Suprapubic skin (tissue), 4 donors: ENCODE results near the gene USP5. TPM values are rescaled to one million over a fixed set of nuclear protein-coding genes. Genes with fewer than 3 reads are reported as not detected.
"Not testable (repeated sequence)": the region's sequence is repeated elsewhere in the genome, so short reads cannot be mapped to it uniquely, and the experiment has no call there.

ENCODE experiments used
- DNase-seq, 2 donors: peaks; one replicate each; pipeline ENCODE4 v3.0.0-alpha.2; 2019; ENCODE audit warnings: low spot score in 2 of 2
- H3K27ac ChIP-seq: fragments of 200-600 bp; sonication (generic); one replicate; pipeline ENCODE4 v1.5.1; 2019
- H3K27me3 ChIP-seq: fragments of 200-600 bp; sonication (generic); one replicate; pipeline ENCODE4 v1.5.1; 2019
- H3K36me3 ChIP-seq: fragments of 200-600 bp; sonication (generic); one replicate; pipeline ENCODE4 v1.5.1; 2019
- H3K4me1 ChIP-seq: fragments of 200-600 bp; sonication (generic); one replicate; pipeline ENCODE4 v1.5.1; 2019
- H3K4me3 ChIP-seq: fragments of 200-600 bp; sonication (generic); one replicate; pipeline ENCODE4 v1.5.1; 2019; ENCODE audit warnings: mild to moderate bottlenecking
- H3K9me3 ChIP-seq: fragments of 200-600 bp; sonication (generic); one replicate; pipeline ENCODE4 v1.5.1; 2019
- EP300 ChIP-seq: sonication (generic); formaldehyde crosslinking; IDR thresholded peaks from one replicate; pipeline ENCODE4 v1.6.1; 2017; ENCODE audit warnings: antibody characterized with exemption
- POLR2A ChIP-seq, 2 donors: fragments of 450-650 bp; IDR thresholded peaks; one replicate each; pipeline ENCODE4 v1.6.1; 2017; ENCODE audit warnings: antibody characterized with exemption in 2 of 2, mild to moderate bottlenecking in 2 of 2, moderate library complexity in 2 of 2
- POLR2AphosphoS5 ChIP-seq, 3 donors: sonication (generic); formaldehyde crosslinking; IDR thresholded peaks; one replicate each; pipeline ENCODE4 v1.6.1; 2017; ENCODE audit warnings: antibody characterized with exemption in 3 of 3
- WGBS: methylation state at CpG from one replicate; pipeline ENCODE4 v1.1.5; 2018; 5-methylcytosine and 5-hydroxymethylcytosine counted together
- total RNA-seq, 4 donors: library from RNA; depleted of rRNA; stranded (reverse); fragments of >200 nt; gene quantifications; one replicate each; pipeline ENCODE4 v1.1.0, GENCODE V29; 2016
- TF ChIP-seq, protein P1 (sequence below), 2 donors: fragments of 200-600 bp in 1 of 2; fragments of 450-650 bp in 1 of 2; sonication (generic) in 1 of 2; IDR thresholded peaks; one replicate each; pipeline ENCODE4 v1.5.1; 2016 to 2019; ENCODE audit warnings: antibody characterized with exemption in 2 of 2, mild to moderate bottlenecking in 1 of 2, moderate library complexity in 1 of 2

The USP5 gene
- total RNA-seq, 4 donors from 2014 or later: 54.7 to 71.8 (median 68.9) TPM

GRCh38 chr12:6888360-6888759 lies 36.4 kb downstream of the USP5 start:
- H3K36me3 ChIP-seq: peaks cover 12% of the 10 kb centered on the region
- 88% methylated on average over 2 of the region's 2 CpGs for WGBS
- H3K4me3 ChIP-seq: no peak overlapping the region
- TF ChIP-seq POLR2A (IDR thresholded peaks at IDR 0.05): no peak
- TF ChIP-seq EP300: no peak
- DNase-seq: no peak
- peaks cover 13% of the 10 kb centered on the region for H3K4me1 ChIP-seq
- H3K9me3 ChIP-seq: no peaks in the 10 kb centered on the region
- no peaks in the 10 kb centered on the region for H3K27me3 ChIP-seq
- no peak overlapping the region for H3K27ac ChIP-seq

- not testable (repeated sequence) for DNase-seq, H3K4me3 ChIP-seq, H3K27ac ChIP-seq, H3K36me3 ChIP-seq, H3K27me3 ChIP-seq, H3K9me3 ChIP-seq
- 78% methylated on average over 7 of the region's 7 CpGs for WGBS
- peaks cover 13% of the 10 kb centered on the region for H3K4me1 ChIP-seq
These were observed 36.8 kb downstream of the USP5 start for GRCh38 chr12:6888794-6889193.

GRCh38 chr12:6889775-6890573 lies 38.0 kb downstream of the USP5 start:
- H3K36me3 ChIP-seq, DNase-seq, H3K9me3 ChIP-seq, H3K27me3 ChIP-seq: not testable (repeated sequence)
- H3K4me1 ChIP-seq: peaks cover 13% of the 10 kb centered on the region
- peak overlapping the region; percentile 83 for H3K27ac ChIP-seq
- H3K4me3 ChIP-seq: peak overlapping the region; percentile 55
- 93% methylated on average over 21 of the region's 21 CpGs for WGBS

DNA sequence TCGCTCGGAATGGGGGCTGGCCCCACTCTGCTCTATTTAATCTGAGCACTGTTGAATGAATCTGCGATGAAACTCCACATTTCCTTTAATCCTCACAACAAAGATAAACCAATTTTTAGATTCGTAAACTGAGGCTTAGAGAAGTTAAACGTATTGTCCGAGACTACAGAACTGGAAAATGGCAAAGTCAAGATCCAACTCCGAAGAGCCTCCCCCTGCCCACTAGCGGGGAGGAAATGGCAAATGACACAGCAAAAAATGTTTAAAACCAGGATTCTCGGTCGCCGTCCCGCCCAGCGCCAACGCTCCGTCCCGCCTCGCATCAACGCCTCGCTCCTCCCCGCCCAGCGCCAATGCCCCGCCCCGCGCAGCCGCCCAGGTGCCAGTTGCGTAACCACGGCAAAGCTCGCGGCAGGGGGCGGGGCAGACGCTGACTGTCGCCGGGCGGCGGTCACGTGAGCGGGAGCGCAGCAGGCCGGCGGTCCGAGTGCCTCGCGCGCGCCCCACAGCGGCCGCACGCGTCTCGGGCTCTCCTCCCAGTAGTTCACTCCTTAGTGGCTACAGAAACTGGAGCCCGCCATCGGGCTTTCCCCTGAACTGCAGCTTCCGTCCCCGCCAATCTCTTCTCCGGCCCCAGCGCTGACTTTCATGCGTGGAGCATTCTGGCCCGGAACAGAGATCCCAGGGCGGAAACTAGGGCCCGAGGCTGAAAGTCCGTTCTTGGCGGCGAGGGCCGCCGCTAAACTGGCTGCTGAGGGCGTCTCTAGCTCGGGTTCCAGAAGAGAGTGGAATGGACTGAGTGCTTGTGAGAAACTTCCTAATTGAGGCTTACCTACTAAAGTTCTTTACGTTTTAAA lies 39.1 kb downstream of the USP5 start:
- Histone ChIP-seq H3K27me3 (no peaks in the 10 kb centered on the region), H3K36me3 (no peaks in the 10 kb centered on the region), H3K27ac (peak overlapping the region; percentile 83), H3K4me3 (peak overlapping the region; percentile 55), H3K9me3 (no peaks in the 10 kb centered on the region), H3K4me1 (peaks cover 13% of the 10 kb centered on the region)
- peak; percentile 98 to 99 for DNase-seq
- TF ChIP-seq EP300: no peak
- TF ChIP-seq, protein P1, sequence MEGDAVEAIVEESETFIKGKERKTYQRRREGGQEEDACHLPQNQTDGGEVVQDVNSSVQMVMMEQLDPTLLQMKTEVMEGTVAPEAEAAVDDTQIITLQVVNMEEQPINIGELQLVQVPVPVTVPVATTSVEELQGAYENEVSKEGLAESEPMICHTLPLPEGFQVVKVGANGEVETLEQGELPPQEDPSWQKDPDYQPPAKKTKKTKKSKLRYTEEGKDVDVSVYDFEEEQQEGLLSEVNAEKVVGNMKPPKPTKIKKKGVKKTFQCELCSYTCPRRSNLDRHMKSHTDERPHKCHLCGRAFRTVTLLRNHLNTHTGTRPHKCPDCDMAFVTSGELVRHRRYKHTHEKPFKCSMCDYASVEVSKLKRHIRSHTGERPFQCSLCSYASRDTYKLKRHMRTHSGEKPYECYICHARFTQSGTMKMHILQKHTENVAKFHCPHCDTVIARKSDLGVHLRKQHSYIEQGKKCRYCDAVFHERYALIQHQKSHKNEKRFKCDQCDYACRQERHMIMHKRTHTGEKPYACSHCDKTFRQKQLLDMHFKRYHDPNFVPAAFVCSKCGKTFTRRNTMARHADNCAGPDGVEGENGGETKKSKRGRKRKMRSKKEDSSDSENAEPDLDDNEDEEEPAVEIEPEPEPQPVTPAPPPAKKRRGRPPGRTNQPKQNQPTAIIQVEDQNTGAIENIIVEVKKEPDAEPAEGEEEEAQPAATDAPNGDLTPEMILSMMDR (IDR thresholded peaks at IDR 0.05): peak; percentile 81 to 98
- peak in 1 of 3 donors; percentile 48 for TF ChIP-seq POLR2AphosphoS5 (IDR thresholded peaks at IDR 0.05)
- TF ChIP-seq POLR2A (IDR thresholded peaks at IDR 0.05): peak in 1 of 2 donors; percentile 21
- under 1% methylated on average over 56 of the region's 68 CpGs for WGBS

DNA sequence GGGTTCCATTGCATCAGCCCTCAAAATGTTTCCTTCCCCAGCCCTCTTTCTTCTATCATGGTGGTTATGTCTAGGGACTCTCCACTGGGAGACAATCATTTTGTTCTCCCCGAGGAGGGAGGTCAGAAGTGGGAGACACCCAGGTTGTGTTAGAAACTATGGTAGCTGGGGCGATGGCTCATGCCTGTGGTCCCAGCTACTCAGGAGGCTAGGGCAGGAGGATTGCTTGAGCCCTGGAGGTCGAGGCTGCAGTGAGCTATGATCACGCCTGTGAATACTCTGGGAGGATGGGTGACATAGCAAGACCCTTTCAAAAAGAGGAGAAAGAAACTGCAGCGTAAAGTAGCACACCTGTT lies 39.7 kb downstream of the USP5 start:
- H3K9me3 ChIP-seq: no peaks in the 10 kb centered on the region
- no peak for TF ChIP-seq POLR2AphosphoS5 (IDR thresholded peaks at IDR 0.05)
- TF ChIP-seq POLR2A (IDR thresholded peaks at IDR 0.05): no peak
- no peak for TF ChIP-seq EP300
- TF ChIP-seq, protein P1 (IDR thresholded peaks at IDR 0.05): no peak
- H3K27me3 ChIP-seq: no peaks in the 10 kb centered on the region
- H3K4me1 ChIP-seq: peaks cover 13% of the 10 kb centered on the region
- H3K27ac ChIP-seq: peak overlapping the region; percentile 83
- DNase-seq: no peak
- WGBS: 72% methylated on average over 5 of the region's 5 CpGs
- H3K36me3 ChIP-seq: no peaks in the 10 kb centered on the region
- peak overlapping the region; percentile 55 for H3K4me3 ChIP-seq

DNA sequence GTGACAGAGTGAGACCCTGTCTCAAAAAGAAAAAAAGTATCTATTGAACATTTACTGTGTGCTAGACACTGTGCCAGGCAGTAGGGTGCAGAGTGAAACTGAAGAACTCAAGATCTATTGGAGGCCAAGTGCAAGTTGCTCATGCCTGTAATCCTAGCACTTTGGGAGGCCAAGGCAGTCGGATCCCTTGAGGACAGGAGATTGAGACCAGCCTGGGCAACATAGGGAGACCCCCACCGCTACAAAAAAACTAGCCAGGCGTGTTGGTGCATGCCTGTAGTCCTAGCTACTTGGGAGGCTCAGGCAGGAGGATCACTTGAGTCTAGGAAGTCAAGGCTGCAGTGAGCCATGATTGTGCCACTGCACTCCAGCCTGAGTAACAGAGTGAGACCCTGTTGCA lies 40.7 kb downstream of the USP5 start:
- H3K27ac ChIP-seq, H3K4me3 ChIP-seq, DNase-seq, H3K9me3 ChIP-seq, H3K36me3 ChIP-seq, H3K27me3 ChIP-seq: not testable (repeated sequence)
- H3K4me1 ChIP-seq: peaks cover 13% of the 10 kb centered on the region
- 82% methylated on average over 3 of the region's 3 CpGs for WGBS

- WGBS: 92% methylated on average over 3 of the region's 3 CpGs
- no peak for TF ChIP-seq EP300
- TF ChIP-seq POLR2AphosphoS5 (IDR thresholded peaks at IDR 0.05): no peak
- TF ChIP-seq, protein P1 (IDR thresholded peaks at IDR 0.05): no peak
- no peak for TF ChIP-seq POLR2A (IDR thresholded peaks at IDR 0.05)
These were observed 42.4 kb downstream of the USP5 start for GRCh38 chr12:6894321-6894720.

More at GRCh38 chr12:6894321-6894720, 42.4 kb downstream of the USP5 start:
- Histone ChIP-seq H3K27ac (no peak overlapping the region), H3K36me3 (no peaks in the 10 kb centered on the region), H3K27me3 (no peaks in the 10 kb centered on the region), H3K9me3 (no peaks in the 10 kb centered on the region), H3K4me3 (no peak overlapping the region), H3K4me1 (peaks cover 13% of the 10 kb centered on the region)
- no peak for DNase-seq
